Activated CD8-positive, alpha-beta T cell treated with anti-CD3 and anti-CD28 coated beads for 36 hours (primary cell): ENCODE data around the gene DTNA. TPM values are rescaled to one million over a fixed set of nuclear protein-coding genes. Genes with fewer than 3 reads are reported as not detected.

Experiments
- ATAC-seq: fragments of 200-7000 bp; cut with Tn5 transposase; one replicate; pipeline ENCODE4 v1.10.0; 2021; ENCODE audit warnings: mild to moderate bottlenecking, moderate library complexity
- CTCF ChIA-PET: fragments of 350-600 bp; sonication (Branson Sonifier 250); formaldehyde crosslinking; loops from one replicate; lab custom pipeline; 2021; ENCODE audit warnings: antibody characterized with exemption; lab: Charles Lee
- POLR2A ChIA-PET: fragments of 350-600 bp; sonication (Branson Sonifier 250); formaldehyde crosslinking; loops from one replicate; lab custom pipeline; 2021; ENCODE audit warnings: antibody characterized with exemption; lab: Charles Lee
- DNase-seq: peaks from one replicate; pipeline ENCODE4 v3.0.0-alpha.2; 2020
- H3K27ac Mint-ChIP-seq: one replicate; pipeline ENCODE4 v1.8.0; 2021; ENCODE audit warnings: mild to moderate bottlenecking, mixed read lengths
- H3K27me3 Mint-ChIP-seq: one replicate; pipeline ENCODE4 v1.8.0; 2021; ENCODE audit warnings: mixed read lengths
- H3K36me3 Mint-ChIP-seq: one replicate; pipeline ENCODE4 v1.8.0; 2021; ENCODE audit warnings: low read depth, mixed read lengths
- H3K4me1 Mint-ChIP-seq: one replicate; pipeline ENCODE4 v1.8.0; 2021; ENCODE audit warnings: low read depth, mixed read lengths
- H3K4me3 Mint-ChIP-seq: one replicate; pipeline ENCODE4 v1.8.0; 2021; ENCODE audit warnings: mild to moderate bottlenecking, moderate library complexity, mixed read lengths
- H3K9me3 Mint-ChIP-seq: one replicate; pipeline ENCODE4 v1.8.0; 2021; ENCODE audit warnings: mixed read lengths
- CTCF ChIP-seq: fragments of 200-600 bp; IDR thresholded peaks from one replicate; pipeline ENCODE4 v1.8.0; 2022; ENCODE audit warnings: antibody characterized with exemption, mild to moderate bottlenecking
- intact Hi-C: fragments of 100-400 bp; cut with micrococcal nuclease; formaldehyde crosslinking; loops from one replicate; pipeline ENCODE4 v1.10.0; 2022
- total RNA-seq, 2 experiments: library from RNA; stranded (reverse); gene quantifications; one replicate each; pipeline ENCODE4 v1.2.3, GENCODE V29; 2021

The DTNA gene
- total RNA-seq, 2 experiments from 2014 or later = 0.40 to 0.41 TPM

- Mint-ChIP-seq H3K9me3 (no peaks in the 10 kb centered on the region), H3K36me3 (no peaks in the 10 kb centered on the region), H3K27ac (no peak overlapping the region), H3K27me3 (peaks cover 21% of the 10 kb centered on the region), H3K4me3 (no peak overlapping the region), H3K4me1 (no peaks in the 10 kb centered on the region)
- ATAC-seq (no peak), DNase-seq (no peak)
- CTCF ChIA-PET = no interaction called here
- intact Hi-C loops = no loop called here
- TF ChIP-seq CTCF = no peak
- POLR2A ChIA-PET = no interaction called here
These were observed 47.6 kb downstream of the DTNA start for GRCh38 chr18:34757666-34758065.

DNA sequence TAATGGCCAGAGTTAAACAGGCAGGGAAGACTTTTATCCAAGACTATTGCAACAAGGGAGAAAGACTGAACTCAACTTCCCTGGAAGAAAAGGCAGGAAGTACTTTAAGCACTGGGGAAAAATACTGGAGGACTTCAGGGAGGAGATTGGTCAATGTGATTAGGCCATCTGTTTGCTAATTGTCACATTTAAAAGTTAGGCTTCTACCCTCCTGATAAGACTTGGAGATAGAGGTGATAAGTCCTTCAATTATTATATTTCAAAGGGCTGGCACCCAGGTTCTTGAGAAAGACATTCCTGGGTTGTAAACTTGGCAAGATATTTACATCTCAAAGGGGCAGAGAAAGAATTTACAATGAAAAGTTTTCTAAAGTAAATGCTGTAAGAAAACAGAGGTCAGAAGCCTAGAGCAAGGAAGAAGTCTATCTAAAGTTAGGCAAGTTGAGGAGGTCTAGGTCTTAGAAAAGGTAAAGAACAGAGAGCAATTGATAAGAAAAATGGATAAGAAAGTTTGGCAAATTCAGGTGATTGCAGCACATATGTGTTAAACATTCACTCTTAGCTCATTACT is 48.4 kb downstream of the DTNA start:
- Mint-ChIP-seq H3K4me3 (no peak overlapping the region), H3K9me3 (no peaks in the 10 kb centered on the region), H3K4me1 (no peaks in the 10 kb centered on the region), H3K36me3 (no peaks in the 10 kb centered on the region), H3K27ac (no peak overlapping the region), H3K27me3 (peaks cover 21% of the 10 kb centered on the region)
- intact Hi-C loops = no loop called here
- no peak for TF ChIP-seq CTCF
- ChIA-PET POLR2A (no interaction called here), CTCF (no interaction called here)
- DNase-seq = no peak
- no peak for ATAC-seq

- POLR2A ChIA-PET = no interaction called here
- DNase-seq (no peak), ATAC-seq (no peak)
- Mint-ChIP-seq H3K36me3 (no peaks in the 10 kb centered on the region), H3K9me3 (no peaks in the 10 kb centered on the region), H3K27me3 (peaks cover 18% of the 10 kb centered on the region), H3K4me1 (no peaks in the 10 kb centered on the region), H3K27ac (no peak overlapping the region), H3K4me3 (no peak overlapping the region)
- TF ChIP-seq CTCF = no peak
- intact Hi-C loops = no loop called here
- CTCF ChIA-PET = interaction anchor here (0.7 to 0.8 kb wide), 2 partner anchors 12 to 99 kb away, joined by 3 read pairs; no protein-coding TSS in a partner anchor
These were observed 50.3 kb downstream of the DTNA start for GRCh38 chr18:34760444-34760843.

DNA sequence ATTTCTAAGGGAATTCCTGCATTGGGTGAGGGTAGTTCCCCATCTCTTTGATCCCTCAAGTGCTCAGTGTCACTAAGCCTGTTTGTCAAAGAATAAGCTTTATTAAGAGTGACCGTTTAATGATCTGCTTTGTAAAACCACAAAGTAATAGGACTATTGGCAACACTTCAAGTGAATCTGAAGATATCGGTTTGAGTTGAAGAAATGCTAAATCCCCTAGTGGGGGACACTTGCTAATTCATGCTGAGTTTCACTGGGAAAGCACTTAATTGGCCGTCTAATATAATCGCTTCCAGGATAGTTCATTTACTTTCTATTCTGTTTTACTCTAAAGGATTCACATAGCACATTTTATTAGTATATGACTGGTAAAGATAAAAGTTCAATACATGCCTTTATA is 54.4 kb downstream of the DTNA start:
- no peak for ATAC-seq
- Mint-ChIP-seq H3K36me3 (no peaks in the 10 kb centered on the region), H3K27ac (no peak overlapping the region), H3K27me3 (peaks cover 14% of the 10 kb centered on the region), H3K9me3 (no peaks in the 10 kb centered on the region), H3K4me3 (no peak overlapping the region), H3K4me1 (no peaks in the 10 kb centered on the region)
- ChIA-PET CTCF (interaction anchor here (3.2 kb wide), 1 partner anchor 24 kb away, joined by 12 read pairs; no protein-coding TSS in a partner anchor), POLR2A (no interaction called here)
- intact Hi-C loops = no loop called here
- TF ChIP-seq CTCF = no peak
- no peak for DNase-seq

- ChIA-PET POLR2A (no interaction called here), CTCF (no interaction called here)
- H3K9me3 Mint-ChIP-seq = no peaks in the 10 kb centered on the region
- intact Hi-C loops = no loop called here
- H3K27me3 Mint-ChIP-seq = peaks cover 6% of the 10 kb centered on the region
- no peaks in the 10 kb centered on the region for H3K36me3 Mint-ChIP-seq
- ATAC-seq = no peak
- DNase-seq = no peak
- no peak overlapping the region for H3K4me3 Mint-ChIP-seq
- H3K27ac Mint-ChIP-seq = no peak overlapping the region
- H3K4me1 Mint-ChIP-seq = no peaks in the 10 kb centered on the region
- TF ChIP-seq CTCF = no peak
These were observed 57.5 kb downstream of the DTNA start for GRCh38 chr18:34767601-34768027.
